Measurements from ENCODE around the gene LRFN2.

DNA sequence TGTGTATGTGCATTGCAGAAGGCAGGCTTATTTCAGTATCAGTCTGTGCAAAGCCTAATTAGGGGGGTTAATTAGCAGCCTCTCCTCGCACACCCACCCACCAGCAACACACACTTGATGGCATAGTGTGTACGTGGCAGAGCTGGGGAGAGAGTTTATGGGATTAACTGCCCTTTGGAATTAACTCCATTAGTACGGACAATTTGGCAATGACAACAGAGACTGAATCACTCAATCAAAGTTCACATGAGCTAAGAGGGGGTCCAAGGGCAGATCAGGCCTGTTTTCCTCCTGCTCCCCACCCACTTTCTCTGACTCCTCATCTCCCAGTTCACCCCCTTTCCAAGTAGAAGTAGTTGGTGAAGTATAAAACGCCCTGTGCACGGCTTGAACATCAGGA lies 69.5 kb downstream of the LRFN2 start:
- TF ChIP-seq, protein P1, sequence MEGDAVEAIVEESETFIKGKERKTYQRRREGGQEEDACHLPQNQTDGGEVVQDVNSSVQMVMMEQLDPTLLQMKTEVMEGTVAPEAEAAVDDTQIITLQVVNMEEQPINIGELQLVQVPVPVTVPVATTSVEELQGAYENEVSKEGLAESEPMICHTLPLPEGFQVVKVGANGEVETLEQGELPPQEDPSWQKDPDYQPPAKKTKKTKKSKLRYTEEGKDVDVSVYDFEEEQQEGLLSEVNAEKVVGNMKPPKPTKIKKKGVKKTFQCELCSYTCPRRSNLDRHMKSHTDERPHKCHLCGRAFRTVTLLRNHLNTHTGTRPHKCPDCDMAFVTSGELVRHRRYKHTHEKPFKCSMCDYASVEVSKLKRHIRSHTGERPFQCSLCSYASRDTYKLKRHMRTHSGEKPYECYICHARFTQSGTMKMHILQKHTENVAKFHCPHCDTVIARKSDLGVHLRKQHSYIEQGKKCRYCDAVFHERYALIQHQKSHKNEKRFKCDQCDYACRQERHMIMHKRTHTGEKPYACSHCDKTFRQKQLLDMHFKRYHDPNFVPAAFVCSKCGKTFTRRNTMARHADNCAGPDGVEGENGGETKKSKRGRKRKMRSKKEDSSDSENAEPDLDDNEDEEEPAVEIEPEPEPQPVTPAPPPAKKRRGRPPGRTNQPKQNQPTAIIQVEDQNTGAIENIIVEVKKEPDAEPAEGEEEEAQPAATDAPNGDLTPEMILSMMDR (IDR thresholded peaks at IDR 0.05) = no peak
- TF ChIP-seq PBX3 (IDR thresholded peaks at IDR 0.05) (no peak), TEAD4 (IDR thresholded peaks at IDR 0.05; ENCODE audit: borderline replicate concordance, insufficient read depth) (no peak), POLR2AphosphoS5 (IDR thresholded peaks at IDR 0.05; ENCODE audit: low read depth, low read length) (no peak), JUND (IDR thresholded peaks at IDR 0.05) (no peak), CHD2 (IDR thresholded peaks at IDR 0.05; ENCODE audit: low read length, partially characterized antibody) (no peak), NFIC (IDR thresholded peaks at IDR 0.05; ENCODE audit: borderline replicate concordance) (no peak), SIN3A (IDR thresholded peaks at IDR 0.05; ENCODE audit: borderline replicate concordance, low read depth, low read length) (no peak), ELF1 (IDR thresholded peaks at IDR 0.05) (no peak)
